ENCODE measurements around the gene ENOX2.

- TF ChIP-seq, protein P1, sequence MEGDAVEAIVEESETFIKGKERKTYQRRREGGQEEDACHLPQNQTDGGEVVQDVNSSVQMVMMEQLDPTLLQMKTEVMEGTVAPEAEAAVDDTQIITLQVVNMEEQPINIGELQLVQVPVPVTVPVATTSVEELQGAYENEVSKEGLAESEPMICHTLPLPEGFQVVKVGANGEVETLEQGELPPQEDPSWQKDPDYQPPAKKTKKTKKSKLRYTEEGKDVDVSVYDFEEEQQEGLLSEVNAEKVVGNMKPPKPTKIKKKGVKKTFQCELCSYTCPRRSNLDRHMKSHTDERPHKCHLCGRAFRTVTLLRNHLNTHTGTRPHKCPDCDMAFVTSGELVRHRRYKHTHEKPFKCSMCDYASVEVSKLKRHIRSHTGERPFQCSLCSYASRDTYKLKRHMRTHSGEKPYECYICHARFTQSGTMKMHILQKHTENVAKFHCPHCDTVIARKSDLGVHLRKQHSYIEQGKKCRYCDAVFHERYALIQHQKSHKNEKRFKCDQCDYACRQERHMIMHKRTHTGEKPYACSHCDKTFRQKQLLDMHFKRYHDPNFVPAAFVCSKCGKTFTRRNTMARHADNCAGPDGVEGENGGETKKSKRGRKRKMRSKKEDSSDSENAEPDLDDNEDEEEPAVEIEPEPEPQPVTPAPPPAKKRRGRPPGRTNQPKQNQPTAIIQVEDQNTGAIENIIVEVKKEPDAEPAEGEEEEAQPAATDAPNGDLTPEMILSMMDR (CRISPR knock-in tag; IDR thresholded peaks at IDR 0.05) = no peak
- TF ChIP-seq ZNF605 (CRISPR knock-in tag; IDR thresholded peaks at IDR 0.05) = no peak
- TF ChIP-seq EEA1 (CRISPR knock-in tag; IDR thresholded peaks at IDR 0.05; ENCODE audit: borderline replicate concordance) = no peak
Observed at GRCh38 chrX:130658310-130658709, 244.7 kb downstream of the ENOX2 start.

Data from HepG2 (cell line).